ENCODE data around the gene TMPRSS11D.

- TF ChIP-seq CTCF (IDR thresholded peaks at IDR 0.05; ENCODE audit: insufficient read depth, low read depth, low read length) (no peak), EZH2 (IDR thresholded peaks at IDR 0.05; ENCODE audit: insufficient read depth, low read length) (no peak)
These were observed 899 bp upstream of the TMPRSS11D start for GRCh38 chr4:67884701-67885100.
